PFSK-1 (cell line): ENCODE measurements around the gene GSE1.

ENCODE experiments used
- FOXP2 ChIP-seq: optimal IDR thresholded peaks from 2 replicates; pipeline ENCODE3; 2011; ENCODE audit warnings: borderline replicate concordance, control low read depth, inconsistent platforms; ENCODE audit not compliant: insufficient read depth; ENCODE audit errors: extremely low read length, extremely low read depth
- POLR2AphosphoS5 ChIP-seq: IDR thresholded peaks from 2 replicates; pipeline ENCODE4 v1.6.1; 2012; ENCODE audit warnings: low read depth, mild to moderate bottlenecking, control low read depth, low read length, moderate library complexity
- SIN3A ChIP-seq: IDR thresholded peaks from 2 replicates; pipeline ENCODE4 v1.6.1; 2012; ENCODE audit warnings: mild to moderate bottlenecking, low read length, moderate library complexity, borderline replicate concordance; ENCODE audit not compliant: insufficient read depth
- TAF1 ChIP-seq: IDR thresholded peaks from 2 replicates; pipeline ENCODE4 v1.6.1; 2012; ENCODE audit warnings: low read length, control low read depth, borderline replicate concordance; ENCODE audit not compliant: insufficient read depth
- TF ChIP-seq, protein P1 (sequence below), 2 experiments: IDR thresholded peaks; 2 replicates each; pipeline versions ENCODE4 v1.6.1 to v1.8.0; 2011 to 2012; ENCODE audit warnings: low read depth in 2 of 2, low read length in 2 of 2, control low read depth in 1 of 2, inconsistent platforms in 1 of 2, mild to moderate bottlenecking in 1 of 2, moderate library complexity in 1 of 2; ENCODE audit not compliant: insufficient read depth in 1 of 2

GSE1 gene

DNA sequence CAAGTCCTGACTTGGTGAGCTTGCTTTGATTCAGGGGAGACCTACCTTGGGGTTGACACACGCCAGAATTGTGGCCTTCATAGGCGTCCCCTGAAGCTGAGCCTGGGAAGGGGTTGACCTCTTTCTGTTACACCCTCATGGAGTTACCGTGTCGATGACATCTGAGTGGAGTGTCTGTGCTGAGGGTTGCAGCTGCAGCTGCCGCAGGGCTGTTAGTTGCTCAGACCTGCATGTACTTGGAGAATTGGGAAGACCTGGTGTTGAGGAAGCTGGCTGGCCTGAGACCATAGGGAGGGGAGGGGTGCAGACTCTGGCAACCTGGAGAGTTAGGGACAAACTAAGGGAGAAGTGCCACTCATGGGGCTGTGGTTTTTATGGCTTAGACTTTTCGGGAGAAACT, 9.6 kb downstream of the GSE1 start:
- no peak for TF ChIP-seq POLR2AphosphoS5
- TF ChIP-seq FOXP2 = no peak

DNA sequence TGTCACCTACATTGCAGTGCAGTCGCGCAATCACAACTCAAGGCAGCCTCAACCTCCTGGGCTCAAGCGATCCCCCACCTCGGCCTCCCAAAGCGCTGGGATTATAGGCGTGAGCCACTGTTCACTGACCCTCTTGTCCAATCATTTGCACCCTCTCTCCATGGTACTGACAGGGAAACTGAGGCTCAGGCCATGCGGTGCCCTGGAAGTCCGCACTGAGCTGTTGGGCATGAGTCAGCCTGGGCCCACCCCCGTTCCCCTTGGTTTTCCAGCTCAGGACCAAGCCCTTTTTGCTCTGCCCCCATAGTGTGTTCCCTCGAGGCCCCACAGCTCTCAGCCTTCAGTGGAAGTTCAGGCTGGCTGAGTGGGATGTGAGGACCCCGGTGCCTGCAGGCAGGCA, 10.1 kb downstream of the GSE1 start:
- TF ChIP-seq POLR2AphosphoS5 (no peak), FOXP2 (no peak), TAF1 (no peak), SIN3A (no peak)
- TF ChIP-seq, protein P1, sequence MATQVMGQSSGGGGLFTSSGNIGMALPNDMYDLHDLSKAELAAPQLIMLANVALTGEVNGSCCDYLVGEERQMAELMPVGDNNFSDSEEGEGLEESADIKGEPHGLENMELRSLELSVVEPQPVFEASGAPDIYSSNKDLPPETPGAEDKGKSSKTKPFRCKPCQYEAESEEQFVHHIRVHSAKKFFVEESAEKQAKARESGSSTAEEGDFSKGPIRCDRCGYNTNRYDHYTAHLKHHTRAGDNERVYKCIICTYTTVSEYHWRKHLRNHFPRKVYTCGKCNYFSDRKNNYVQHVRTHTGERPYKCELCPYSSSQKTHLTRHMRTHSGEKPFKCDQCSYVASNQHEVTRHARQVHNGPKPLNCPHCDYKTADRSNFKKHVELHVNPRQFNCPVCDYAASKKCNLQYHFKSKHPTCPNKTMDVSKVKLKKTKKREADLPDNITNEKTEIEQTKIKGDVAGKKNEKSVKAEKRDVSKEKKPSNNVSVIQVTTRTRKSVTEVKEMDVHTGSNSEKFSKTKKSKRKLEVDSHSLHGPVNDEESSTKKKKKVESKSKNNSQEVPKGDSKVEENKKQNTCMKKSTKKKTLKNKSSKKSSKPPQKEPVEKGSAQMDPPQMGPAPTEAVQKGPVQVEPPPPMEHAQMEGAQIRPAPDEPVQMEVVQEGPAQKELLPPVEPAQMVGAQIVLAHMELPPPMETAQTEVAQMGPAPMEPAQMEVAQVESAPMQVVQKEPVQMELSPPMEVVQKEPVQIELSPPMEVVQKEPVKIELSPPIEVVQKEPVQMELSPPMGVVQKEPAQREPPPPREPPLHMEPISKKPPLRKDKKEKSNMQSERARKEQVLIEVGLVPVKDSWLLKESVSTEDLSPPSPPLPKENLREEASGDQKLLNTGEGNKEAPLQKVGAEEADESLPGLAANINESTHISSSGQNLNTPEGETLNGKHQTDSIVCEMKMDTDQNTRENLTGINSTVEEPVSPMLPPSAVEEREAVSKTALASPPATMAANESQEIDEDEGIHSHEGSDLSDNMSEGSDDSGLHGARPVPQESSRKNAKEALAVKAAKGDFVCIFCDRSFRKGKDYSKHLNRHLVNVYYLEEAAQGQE (IDR thresholded peaks at IDR 0.05; ENCODE audit: insufficient read depth in 1 of 2, low read depth in 2 of 2, low read length in 2 of 2) = no peak

DNA sequence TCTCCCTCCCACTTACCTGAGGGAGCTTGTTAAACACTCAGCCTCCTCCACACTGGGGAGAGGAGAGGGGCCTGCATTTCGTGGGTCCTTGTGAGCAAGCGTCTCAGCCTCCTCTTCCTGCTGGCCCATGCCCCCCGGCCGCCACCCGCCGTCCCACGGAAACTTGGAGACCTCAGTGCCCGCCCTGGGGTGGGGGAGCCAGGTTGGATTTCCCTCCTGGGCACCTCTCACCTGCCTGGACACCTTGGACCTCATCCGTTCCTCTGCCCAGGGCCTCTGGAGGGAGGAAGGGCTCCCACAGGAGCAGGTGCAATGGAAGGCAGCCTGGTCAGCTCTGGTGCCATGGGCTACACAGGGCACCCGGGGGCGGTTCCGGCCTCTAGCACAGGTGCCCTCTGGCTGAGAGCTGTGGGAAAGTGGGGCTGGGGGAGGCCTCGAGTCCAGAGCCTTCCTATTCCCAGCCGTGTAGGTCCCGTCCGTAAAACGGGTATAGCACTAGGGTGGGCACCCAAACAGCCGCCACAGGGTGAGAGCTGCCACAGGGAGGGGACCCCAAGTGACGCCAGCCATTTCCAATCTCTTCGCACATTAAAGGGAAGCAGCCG, 11.0 kb downstream of the GSE1 start:
- TF ChIP-seq FOXP2 (no peak), TAF1 (no peak)

DNA sequence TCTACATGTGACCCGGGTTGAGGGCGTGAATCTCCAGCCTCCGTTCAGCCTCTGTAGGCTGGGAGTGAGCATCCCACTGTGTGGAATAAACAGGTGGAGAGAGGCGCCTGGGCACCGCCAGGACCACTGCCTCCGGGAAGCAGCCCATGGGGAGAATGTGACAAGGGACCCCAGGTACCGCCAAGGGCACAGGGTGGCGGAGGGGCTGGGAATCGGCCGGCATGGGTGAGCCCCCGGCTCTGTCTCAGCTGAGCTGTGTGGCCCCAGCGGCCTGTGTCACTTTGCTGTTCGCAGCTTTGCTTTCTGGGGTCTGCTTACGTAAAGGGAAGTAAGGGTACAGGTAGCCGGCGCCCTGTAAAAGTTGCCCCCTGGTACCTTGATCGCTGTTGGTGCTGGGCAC, 11.5 kb downstream of the GSE1 start:
- TF ChIP-seq POLR2AphosphoS5 = no peak
- no peak for TF ChIP-seq SIN3A
- no peak for TF ChIP-seq TAF1
- TF ChIP-seq, protein P1 (IDR thresholded peaks at IDR 0.05; ENCODE audit: insufficient read depth in 1 of 2, low read depth in 2 of 2, low read length in 2 of 2) = no peak
- TF ChIP-seq FOXP2 = no peak

DNA sequence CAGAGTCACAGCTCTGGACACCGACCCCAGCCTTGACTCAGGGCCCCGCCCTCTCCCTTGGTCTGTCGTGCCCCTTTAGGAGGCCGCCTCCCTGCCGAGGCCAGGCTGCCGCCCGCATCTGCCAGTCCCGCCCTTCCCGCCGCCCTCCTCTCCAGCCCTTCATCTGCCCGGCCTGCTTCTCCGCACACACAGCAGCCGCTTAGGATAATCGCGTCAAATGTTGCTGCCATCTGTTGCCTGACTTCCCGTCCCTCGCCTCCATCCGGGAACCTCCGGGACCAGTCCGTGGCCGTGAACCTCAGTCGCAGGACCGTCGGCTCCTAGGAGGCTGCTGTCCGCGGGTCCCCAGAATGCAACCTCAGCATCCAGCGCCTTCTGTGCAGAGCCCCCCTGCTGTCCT, 11.9 kb downstream of the GSE1 start:
- TF ChIP-seq POLR2AphosphoS5 = no peak
- TF ChIP-seq, protein P1 (IDR thresholded peaks at IDR 0.05; ENCODE audit: insufficient read depth in 1 of 2, low read depth in 2 of 2, low read length in 2 of 2) = no peak

DNA sequence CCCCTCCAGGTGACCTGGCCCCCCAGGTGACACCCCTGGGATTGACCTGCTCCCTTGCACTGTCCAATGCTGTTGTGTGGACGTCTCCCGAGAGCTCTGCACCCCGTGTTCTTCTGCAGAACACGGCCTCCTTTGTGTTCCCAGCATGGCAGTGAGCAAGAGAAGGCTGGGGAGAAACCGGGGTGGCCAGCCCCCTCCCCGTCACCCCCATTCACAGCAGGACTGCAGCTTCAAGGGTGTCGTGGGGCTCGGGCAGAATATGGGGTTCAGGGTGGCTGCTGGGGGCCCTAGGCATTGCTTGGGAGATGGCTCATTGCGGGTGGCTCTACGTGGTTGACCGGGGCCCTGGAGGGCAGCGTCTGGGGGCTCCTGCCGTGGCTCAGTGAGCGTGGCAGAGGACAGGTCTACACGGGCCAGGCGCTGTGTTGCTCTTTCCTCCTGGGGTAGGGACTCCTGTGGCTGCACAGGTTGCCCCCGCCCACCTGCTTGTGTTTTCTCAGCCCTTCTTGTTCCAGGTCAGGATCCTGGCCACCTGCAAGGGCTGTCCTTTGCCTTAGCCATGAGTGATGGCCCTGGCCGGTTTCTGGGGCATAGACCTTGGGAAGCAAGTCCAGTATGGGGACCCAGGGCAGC, 12.5 kb downstream of the GSE1 start:
- no peak for TF ChIP-seq POLR2AphosphoS5
- no peak for TF ChIP-seq TAF1
- no peak for TF ChIP-seq FOXP2
- TF ChIP-seq, protein P1 (IDR thresholded peaks at IDR 0.05; ENCODE audit: insufficient read depth in 1 of 2, low read depth in 2 of 2, low read length in 2 of 2) = no peak
- no peak for TF ChIP-seq SIN3A
